Stimulated activated CD8-positive, alpha-beta memory T cell treated with anti-CD3 and anti-CD28 coated beads, Interleukin-7, amount 100 ng/mL, for 4 hours (primary cell): ENCODE results near the gene KDM4E.
"Not testable (repeated sequence)": the region's sequence is repeated elsewhere in the genome, so short reads cannot be mapped to it uniquely, and the experiment has no call there.

Source experiments
- DNase-seq, 2 donors: peaks; one replicate each; pipeline ENCODE4 v3.0.0-alpha.2; 2020; ENCODE audit warnings: low read depth in 2 of 2

KDM4E gene

DNA sequence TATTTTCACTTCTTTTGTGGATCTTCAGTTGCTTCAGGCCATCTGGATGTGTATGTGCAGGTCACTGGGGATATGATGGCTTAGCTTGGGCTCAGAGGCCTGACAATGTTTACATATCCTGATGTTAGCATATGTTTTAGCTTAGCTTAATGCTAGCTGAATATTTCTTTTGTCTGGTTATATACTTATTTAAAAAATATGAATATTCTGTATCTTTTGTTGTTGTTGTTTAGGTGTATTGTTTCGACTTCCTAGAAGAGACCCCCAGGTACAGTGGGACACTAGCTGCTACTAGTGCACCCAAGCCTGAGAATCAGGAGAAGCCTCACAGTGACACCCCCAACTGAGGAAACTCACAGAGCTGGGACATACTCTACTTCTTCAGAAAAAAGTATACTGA is at the start of gene KDM4E:
TSS of gene KDM4E (plus strand) at position 301 of the 400 bp plus-strand sequence. CDS start 300 bp downstream, outside the sequence.
- DNase-seq, result no peak

DNA sequence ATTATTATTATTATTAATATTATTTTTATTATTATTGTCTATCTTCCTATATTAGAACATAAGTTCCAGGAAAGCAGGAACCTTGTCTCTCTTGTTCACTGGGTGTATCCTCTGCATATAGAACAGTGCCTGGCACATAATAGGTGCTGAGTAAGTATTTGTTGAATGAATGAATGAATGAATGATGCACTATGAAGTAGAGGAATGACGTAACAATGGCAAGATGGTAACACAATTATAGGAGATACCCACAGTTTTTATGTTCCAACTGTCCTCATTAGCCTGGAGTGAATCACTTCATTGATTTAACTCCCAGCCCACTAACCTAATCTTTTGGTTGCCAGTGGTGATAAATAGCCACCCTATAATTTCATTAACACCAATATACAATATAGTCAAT is 49.5 kb upstream of the KDM4E start:
- no peak for DNase-seq

DNA sequence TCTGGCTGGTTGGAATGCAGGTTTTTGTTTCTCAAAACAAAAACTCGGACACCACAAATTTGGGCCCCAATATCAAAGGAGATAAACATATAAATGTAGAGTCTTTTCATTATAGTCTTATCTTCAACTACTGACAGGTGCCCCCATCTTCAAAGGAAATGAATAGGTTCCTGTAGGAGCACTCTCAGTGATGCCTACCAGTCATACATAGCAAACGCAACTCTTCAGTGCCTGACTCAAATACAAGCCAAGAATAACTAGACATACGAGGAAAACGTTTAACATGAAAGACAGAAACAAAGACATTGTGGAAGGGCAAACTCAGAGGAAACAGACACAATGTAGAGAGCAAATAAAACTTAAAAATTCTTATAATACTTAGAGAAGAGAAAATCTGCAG is 37.7 kb upstream of the KDM4E start:
- no peak for DNase-seq

DNA sequence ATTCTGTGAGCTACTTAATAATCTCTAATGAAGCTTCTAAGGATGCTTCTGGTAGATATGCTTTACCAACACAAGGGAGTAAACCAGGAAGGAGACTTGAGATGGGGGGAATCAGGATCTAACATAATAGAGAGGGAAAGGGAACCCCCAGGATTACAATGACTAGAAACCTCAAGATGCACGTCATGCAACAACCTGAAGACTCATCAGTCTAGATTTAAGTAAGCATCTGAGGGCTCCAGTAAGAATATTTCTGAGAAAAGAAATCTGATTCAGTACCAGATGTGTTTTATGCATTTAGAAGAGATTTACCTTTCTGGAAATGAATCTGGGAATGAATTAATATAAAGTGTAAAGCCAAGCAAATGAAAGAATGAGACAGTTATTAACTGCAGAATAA is 36.3 kb upstream of the KDM4E start:
- DNase-seq, result no peak

DNA sequence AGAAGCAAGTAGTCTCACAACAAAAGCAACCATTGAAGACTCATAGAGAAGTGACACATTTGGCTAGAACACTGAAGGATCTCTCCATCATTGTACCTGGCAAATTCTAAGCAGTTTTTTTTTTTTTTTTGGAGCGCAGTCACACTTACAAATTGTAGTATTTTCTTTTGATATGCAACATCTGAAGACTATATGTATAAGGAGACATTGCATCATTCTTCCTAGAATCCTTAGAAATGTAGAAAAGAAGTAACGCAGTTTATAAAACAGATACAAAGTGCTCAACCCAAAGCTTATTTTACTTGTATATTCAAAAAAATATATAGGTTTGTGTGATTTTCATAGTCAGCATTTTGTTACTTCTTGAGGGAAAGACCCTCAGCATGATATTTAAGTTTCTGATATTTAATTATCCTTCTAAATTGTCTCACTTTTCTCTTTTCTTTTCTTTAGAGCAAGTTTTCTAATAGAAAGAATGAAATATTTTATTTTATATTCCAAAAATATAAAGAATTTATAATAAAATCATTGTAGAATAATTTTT is 31.6 kb upstream of the KDM4E start:
- no peak for DNase-seq

DNA sequence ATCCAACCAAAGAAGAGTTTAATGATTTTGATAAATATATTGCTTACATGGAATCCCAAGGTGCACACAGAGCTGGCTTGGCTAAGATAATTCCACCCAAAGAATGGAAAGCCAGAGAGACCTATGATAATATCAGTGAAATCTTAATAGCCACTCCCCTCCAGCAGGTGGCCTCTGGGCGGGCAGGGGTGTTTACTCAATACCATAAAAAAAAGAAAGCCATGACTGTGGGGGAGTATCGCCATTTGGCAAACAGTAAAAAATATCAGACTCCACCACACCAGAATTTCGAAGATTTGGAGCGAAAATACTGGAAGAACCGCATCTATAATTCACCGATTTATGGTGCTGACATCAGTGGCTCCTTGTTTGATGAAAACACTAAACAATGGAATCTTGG is 27.6 kb upstream of the KDM4E start:
- DNase-seq, result no peak

DNA sequence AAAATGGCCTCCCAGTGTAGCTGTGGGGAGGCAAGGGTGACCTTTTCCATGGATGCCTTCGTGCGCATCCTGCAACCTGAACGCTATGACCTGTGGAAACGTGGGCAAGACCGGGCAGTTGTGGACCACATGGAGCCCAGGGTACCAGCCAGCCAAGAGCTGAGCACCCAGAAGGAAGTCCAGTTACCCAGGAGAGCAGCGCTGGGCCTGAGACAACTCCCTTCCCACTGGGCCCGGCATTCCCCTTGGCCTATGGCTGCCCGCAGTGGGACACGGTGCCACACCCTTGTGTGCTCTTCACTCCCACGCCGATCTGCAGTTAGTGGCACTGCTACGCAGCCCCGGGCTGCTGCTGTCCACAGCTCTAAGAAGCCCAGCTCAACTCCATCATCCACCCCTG is 26.8 kb upstream of the KDM4E start:
- DNase-seq, result no peak

DNA sequence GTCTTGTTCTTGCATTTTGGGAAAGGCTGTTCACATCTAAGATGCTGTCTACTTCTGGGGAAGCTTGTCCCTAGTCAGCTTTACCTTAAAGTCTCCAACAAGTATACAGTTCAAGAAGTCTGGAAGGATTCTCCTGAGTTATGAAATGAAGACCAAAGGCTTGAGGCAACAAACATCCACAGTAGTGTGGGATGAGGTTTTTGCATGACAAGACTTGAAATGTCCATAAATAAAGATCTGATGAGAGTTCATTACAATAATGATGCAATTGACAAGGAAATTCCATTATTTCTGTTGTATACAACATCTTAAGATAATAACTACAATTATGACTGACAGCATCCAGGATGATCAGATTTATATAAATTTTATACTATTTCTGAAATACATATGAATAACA is 21.3 kb upstream of the KDM4E start:
- no peak for DNase-seq

DNA sequence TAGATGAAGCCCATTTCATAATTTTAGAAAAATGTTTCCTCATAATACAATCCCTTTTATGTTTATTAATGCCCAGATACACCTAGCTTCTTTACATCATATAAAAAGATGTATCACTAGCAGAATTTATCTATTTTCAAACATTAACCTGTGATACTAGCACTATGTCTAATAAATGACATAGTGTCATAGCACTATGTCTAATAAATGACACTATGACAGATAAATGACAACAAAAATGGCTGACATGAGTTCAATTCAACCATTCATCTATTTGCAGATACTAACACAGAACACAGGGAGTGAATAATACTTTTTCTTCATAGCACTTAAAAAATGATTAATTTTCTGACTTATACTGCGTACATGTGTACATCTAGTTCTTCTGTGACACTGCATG is 19.4 kb upstream of the KDM4E start:
- DNase-seq, result no peak

DNA sequence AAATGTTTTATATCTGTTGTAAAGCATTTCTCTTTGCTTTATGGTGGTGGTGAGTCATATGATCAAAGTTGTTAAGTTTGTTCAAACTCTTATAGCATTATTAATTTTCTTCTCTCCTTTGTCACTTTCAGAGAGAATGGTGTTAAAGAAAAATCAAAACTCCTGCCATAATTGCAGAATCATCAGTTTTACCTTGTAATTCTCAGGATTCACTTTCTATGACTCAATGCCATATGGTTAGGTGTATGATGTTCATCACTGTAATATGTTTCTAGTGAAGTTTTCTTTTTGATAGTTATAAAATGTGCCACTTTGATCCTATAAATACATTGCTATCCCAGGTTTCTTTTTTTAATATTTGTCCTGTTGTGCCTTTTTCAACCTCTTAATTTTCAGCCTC is 13.7 kb upstream of the KDM4E start:
- DNase-seq, result no peak

DNA sequence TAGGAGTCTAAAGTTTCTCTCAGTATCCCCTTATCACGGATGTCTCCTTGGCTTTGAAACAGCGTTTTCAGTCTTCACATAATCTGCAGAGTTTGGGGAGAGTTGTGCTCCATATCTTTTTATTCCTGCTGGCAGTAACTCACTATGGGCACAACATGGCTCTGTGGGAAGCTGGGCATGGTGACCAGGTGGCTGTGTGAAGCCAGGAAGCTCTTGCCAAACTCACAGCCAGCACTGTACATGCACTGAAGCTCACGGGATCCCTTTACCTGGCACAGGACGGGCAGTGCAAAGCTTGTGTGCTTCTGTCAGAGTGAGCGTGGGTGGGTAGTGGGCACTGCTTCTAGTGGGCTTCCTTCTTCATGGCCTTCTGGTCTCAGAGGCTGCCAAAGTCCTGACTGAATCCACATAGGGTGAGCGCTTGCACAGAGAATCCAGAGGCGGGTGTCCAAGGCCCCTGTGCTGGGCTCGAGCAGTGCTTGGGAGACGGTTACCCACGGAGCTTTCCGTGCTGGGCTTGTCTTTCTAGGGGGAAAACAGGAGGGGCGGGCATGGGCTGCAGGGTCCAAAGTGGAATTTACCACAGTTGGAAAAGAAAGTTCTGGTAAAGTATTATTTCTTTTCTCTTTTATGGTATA is 10.8 kb upstream of the KDM4E start:
- no peak for DNase-seq

DNA sequence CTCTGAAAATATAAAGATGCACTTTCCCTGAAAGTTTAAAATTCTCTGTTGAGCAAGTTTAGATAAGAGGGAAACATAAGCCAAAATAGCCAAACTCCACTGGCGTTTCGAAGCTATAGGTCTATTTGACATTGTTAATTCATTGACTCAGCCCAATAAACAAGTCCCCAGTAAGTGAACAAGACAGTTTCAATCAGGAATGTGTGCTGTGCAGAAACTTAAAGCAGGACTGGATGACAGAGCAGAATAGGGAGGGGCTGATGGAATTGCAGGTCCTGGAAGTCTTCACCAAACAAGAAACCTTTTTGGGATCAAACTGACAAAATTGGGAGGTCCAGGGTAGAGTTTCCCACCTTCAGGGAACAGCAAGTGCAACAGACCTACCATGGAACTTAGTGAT is 8.9 kb upstream of the KDM4E start:
- DNase-seq, result no peak

DNA sequence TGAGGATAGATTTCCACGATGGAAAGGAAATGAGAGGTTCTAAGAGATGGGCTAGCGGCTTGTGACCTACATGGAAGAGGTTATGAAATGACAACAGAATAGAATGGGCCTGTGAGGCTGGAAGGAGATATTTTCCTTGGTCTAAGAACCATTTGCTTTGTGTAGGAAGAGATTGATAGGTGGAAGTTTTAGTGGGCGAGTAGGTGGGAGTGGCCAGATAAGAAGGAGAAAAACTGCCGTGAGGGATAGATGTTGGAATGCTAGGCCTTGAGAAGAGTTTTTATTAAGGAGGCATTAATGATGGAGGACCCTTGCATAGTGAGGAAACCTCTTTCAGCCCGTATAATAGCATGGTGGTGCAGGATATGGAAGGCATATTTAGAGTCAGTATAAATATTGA is 3.6 kb upstream of the KDM4E start:
- DNase-seq, result not testable (repeated sequence)

DNA sequence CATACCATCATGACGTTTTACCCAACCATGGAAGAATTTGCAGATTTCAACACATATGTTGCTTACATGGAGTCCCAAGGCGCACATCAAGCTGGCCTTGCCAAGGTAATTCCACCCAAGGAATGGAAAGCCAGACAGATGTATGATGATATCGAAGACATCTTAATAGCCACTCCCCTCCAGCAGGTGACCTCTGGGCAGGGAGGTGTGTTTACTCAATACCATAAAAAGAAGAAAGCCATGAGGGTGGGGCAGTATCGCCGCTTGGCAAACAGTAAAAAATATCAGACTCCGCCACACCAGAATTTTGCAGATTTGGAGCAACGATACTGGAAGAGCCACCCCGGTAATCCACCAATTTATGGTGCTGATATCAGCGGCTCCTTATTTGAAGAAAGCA is 536 bp downstream of the KDM4E start:
- DNase-seq, result not testable (repeated sequence)

DNA sequence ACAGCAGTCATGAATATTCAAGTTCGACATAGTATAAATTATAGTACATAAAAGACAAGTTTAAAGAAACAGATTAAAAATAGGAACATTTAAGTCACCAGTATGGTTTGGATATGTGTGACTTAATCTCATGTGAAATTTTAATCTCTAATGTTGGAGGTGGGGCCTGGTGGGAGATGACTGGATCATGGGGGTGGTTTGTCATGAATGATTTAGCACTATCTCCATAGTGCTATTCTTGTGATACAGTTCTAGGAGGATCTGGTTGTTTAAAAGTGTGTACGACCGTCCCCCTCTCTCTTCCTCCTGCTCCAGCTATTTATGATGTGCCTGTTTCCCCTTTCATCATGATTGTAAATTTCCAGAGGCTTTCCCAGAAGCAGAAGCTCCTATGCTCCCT is 3.3 kb downstream of the KDM4E start:
- DNase-seq, result no peak

DNA sequence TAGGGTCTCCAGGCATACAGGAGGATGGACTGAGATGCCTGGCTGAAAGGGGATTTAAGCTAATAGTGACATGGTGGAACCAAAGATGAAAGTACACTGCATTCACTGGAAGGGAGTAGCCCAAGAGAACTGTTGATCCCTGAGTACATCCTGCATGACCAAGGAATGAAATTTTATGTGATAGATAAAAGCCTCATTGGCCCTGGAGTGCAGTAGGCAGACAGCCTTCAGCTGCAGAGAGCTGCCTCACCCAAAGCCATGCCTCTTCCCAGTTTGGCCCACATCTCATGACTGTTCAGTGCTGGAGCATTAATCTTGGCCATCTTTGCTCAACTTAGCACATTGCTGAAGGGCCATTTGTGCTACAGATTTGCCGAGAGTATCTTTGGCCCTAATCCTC is 8.0 kb downstream of the KDM4E start:
- DNase-seq, result no peak

DNA sequence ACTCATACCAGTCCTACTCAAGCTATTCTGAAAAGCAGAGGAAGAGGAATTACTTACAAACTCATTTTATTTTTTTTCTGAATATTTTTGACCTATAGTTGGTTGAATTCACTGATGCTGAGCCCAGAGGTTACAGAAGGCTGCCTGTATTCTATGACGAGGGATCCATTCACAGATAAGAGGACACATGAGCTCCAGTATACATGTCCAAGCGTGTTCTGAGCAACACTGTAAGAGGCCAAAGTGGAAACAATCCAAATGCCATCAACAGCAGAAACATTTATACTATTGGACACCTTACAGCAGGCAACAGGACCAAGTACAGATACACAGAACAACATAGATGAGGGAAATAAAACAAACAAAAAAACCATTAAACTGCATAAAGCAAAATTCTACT is 10.3 kb downstream of the KDM4E start:
- no peak for DNase-seq

DNA sequence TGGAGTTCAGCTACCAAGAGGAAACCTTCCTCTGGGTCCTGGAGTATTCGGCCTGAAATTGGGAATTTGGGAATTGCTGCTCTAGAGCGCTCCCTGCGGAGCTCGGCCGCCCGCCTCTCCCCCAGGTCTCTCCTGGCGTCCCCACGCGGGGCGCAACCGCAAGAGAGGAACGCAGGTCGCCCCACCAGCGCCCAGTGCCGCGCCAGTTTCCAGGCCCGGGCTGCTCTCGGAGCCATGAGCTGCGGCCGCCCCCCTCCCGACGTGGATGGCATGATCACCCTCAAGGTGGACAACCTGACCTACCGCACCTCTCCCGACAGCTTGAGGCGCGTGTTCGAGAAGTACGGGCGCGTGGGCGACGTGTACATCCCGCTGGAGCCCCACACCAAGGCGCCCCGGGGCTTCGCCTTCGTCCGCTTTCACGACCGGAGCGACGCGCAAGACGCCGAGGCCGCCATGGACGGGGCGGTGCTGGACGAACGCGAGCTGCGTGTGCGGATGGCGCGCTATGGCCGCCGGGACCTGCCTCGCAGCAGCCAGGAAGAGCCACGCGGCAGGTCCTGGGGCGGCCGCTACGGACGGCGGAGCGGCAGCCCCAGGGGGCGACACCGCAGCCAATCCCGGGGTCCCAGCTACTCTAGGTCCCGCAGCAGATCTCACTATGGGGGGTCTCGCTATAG is 12.4 kb downstream of the KDM4E start:
- DNase-seq, result not testable (repeated sequence)

DNA sequence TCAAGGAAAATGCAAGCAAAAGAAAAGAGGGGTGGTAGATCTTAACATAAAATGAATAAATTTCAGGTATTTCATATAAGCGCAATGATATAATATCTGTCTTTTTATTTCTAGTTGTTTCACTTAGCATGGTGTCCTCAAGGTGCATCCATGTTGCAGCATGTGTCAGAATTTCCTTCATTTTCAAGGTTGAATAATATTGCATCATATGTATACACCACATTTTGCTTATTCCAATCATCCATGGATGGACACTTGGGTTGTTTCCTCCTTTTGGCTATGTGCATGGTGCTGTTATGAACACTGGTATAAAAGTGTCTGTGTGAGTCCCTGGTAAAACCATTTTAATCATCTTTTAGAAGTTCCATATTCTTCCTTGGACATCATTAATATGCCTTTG is 17.2 kb downstream of the KDM4E start:
- DNase-seq, result no peak

DNA sequence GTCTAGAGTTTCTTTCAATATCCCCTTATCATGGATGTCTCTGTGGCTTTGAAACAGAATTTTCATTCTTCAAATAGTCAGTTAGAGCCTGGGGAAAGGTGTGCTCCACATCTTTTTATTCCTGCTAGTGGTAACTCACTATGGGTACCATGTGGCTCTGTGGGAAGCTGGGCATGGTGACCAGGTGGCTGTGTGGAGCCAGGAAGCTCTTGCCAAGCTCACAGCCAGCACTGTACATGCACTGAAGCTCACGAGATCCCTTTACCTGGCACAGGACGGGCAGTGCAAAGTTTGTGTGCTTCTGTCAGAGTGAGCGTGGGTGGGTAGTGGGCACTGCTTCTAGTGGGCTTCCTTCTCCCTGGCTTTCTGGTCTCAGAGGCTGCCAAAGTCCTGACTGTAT is 17.8 kb downstream of the KDM4E start:
- DNase-seq, result no peak

DNA sequence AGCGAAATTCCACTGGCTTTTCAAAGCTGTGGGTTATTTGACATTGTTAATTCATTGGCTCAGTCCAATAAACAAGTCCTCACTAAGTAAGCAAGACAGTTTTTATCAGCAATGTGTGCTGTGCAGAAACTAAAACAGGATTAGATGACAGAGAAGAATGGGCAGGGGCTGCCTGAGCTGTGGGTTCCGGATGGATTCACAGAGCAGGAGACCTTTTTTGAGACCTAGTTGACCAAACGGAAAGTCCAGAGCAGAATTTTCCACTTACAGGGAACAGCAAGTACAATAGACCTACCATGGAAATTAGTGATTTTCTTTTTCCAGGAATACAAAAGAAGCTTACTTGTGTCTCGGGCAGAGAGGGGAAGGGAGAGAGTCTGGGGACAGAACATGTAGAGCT is 19.0 kb downstream of the KDM4E start:
- DNase-seq, result no peak

DNA sequence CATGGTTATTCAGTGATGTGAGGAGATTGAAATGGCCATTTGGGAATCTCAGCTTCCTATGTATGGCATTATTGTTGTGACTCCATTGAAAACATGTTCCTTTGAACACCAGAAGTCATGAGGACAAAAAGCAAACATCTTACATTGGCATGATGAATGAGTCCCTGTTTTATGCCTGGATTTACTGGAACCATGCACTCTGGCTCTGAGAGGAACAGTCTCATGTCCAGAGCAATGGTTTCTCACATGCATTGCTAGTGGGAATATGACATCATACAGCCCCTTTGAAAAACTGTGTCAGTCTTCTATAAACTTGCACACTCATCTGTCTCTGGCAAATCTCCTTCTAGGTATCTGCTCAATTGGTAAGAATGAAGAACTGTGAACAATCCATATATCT is 20.8 kb downstream of the KDM4E start:
- DNase-seq, result no peak

DNA sequence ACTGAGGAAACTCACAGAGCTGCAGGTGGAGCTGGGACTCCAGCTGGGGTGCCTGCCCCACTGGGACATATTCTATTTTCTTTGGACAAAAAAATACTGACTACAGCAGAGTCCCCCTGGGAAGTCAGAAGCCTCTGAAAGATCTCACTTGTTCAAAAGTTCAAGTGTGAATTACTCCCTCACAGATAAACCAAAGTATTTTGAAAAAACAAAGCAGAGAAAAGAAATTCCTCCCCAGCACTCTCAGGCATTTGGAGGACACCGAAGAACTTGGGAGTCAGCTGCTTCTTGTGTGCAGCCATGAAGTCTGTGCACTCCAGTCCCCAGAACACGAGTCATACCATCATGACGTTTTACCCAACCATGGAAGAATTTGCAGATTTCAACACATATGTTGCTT is 24.1 kb downstream of the KDM4E start, which contains the start of gene KDM4F:
TSS of gene KDM4F (plus strand) at position 301 of the 400 bp plus-strand sequence.
- not testable (repeated sequence) for DNase-seq
